Keratinocyte (primary cell): ENCODE results near the gene TMEM181. TPM values are rescaled to one million over a fixed set of nuclear protein-coding genes. Genes with fewer than 3 reads are reported as not detected.

Experiments used
- DNase-seq: peaks from one replicate; pipeline ENCODE4 v3.0.0-alpha.2; 2011; ENCODE audit warnings: low read depth, missing footprints, low spot score
- FAIRE-seq: peaks from 2 replicates; lab custom pipeline; 2011; peaks lifted over from hg19 to GRCh38; lab: Jason Lieb, UNC
- H2AFZ ChIP-seq: 2 replicates; pipeline ENCODE4 v1.6.0; 2012; ENCODE audit warnings: low read length, control low read depth, inconsistent platforms; ENCODE audit not compliant: control insufficient read depth
- H3K27ac ChIP-seq: 2 replicates; pipeline ENCODE4 v1.5.1; 2011; ENCODE audit warnings: low read length; ENCODE audit not compliant: control insufficient read depth, insufficient read depth
- H3K27me3 ChIP-seq: 3 replicates; pipeline ENCODE4 v1.6.0; 2011; ENCODE audit warnings: low read length; ENCODE audit not compliant: control insufficient read depth, insufficient read depth; ENCODE audit errors: extremely low read depth
- H3K36me3 ChIP-seq, 2 experiments: 2 replicates in 1 of 2; 3 replicates in 1 of 2; pipeline ENCODE4 v1.5.1; 2011; ENCODE audit warnings: low read length in 2 of 2, mild to moderate bottlenecking in 1 of 2; ENCODE audit not compliant: control insufficient read depth in 2 of 2, insufficient read depth in 2 of 2; ENCODE audit errors: extremely low read depth in 1 of 2
- H3K4me1 ChIP-seq: 3 replicates; pipeline ENCODE4 v1.5.1; 2011; ENCODE audit warnings: low read length; ENCODE audit not compliant: control insufficient read depth, insufficient read depth; ENCODE audit errors: extremely low read depth
- H3K4me2 ChIP-seq: 3 replicates; pipeline ENCODE4 v1.6.0; 2011; ENCODE audit warnings: low read depth, low read length; ENCODE audit not compliant: control insufficient read depth, insufficient read depth; ENCODE audit errors: extremely low read depth
- H3K4me3 ChIP-seq, 3 experiments: fragments of 200-600 bp in 1 of 3; sonication (generic) in 1 of 3; 2 replicates in 2 of 3; 3 replicates in 1 of 3; pipeline ENCODE4 v1.5.1; 2011 to 2016; ENCODE audit warnings: low read length in 3 of 3, mild to moderate bottlenecking in 3 of 3, control low read depth in 2 of 3, inconsistent platforms in 1 of 3, low read depth in 1 of 3, mixed read lengths in 1 of 3, mixed run types in 1 of 3, moderate library complexity in 1 of 3; ENCODE audit not compliant: control insufficient read depth in 2 of 3, insufficient read depth in 2 of 3; ENCODE audit errors: extremely low read depth in 1 of 3
- H3K79me2 ChIP-seq: 2 replicates; pipeline ENCODE4 v1.6.0; 2012; ENCODE audit warnings: low read length; ENCODE audit not compliant: control insufficient read depth, insufficient read depth
- H3K9ac ChIP-seq: 3 replicates; pipeline ENCODE4 v1.6.0; 2011; ENCODE audit warnings: low read length; ENCODE audit not compliant: control insufficient read depth, insufficient read depth; ENCODE audit errors: extremely low read depth
- H3K9me1 ChIP-seq: 3 replicates; pipeline ENCODE4 v1.6.0; 2011; ENCODE audit warnings: low read length; ENCODE audit not compliant: control insufficient read depth, insufficient read depth; ENCODE audit errors: extremely low read depth
- H3K9me3 ChIP-seq: 2 replicates; pipeline ENCODE4 v1.5.1; 2012; ENCODE audit warnings: low read depth, low read length; ENCODE audit not compliant: control insufficient read depth
- H4K20me1 ChIP-seq: 3 replicates; pipeline ENCODE4 v1.6.0; 2011; ENCODE audit warnings: low read length; ENCODE audit not compliant: control insufficient read depth, insufficient read depth; ENCODE audit errors: extremely low read depth
- dilution Hi-C: fragments of 300-500 bp; cut with MboI; formaldehyde crosslinking; loops from one replicate; pipeline ENCODE4 v1.7.0; 2020; ENCODE audit warnings: low sequenced_read_pairs; ENCODE audit not compliant: extremely low pct_ligation_motif_present
- polyA plus RNA-seq, 5 experiments: library from polyadenylated mRNA; depleted of rRNA in 3 of 5; stranded (reverse) in 3 of 5; stranded (forward) in 1 of 5; unstranded in 1 of 5; fragments of >200 nt; gene quantifications; 1 replicate in 1 of 5; 2 replicates in 3 of 5; 3 replicates in 1 of 5; pipeline versions ENCODE4 v1.2.1 to v1.2.3, GENCODE V29; 2011 to 2012; ENCODE audit warnings: missing spikeins in 2 of 5, low read depth in 1 of 5, low replicate concordance in 1 of 5
- TF ChIP-seq, protein P1 (sequence below), 3 experiments: IDR thresholded peaks in 1 of 3; conservative IDR thresholded peaks in 1 of 3; optimal IDR thresholded peaks in 1 of 3; 2 replicates in 2 of 3; 3 replicates in 1 of 3; pipeline versions ENCODE3 to v1.5.1; 2011; ENCODE audit warnings: low read length in 3 of 3, mild to moderate bottlenecking in 3 of 3, moderate library complexity in 2 of 3, control low read depth in 1 of 3, inconsistent platforms in 1 of 3; ENCODE audit not compliant: insufficient read depth in 2 of 3; ENCODE audit errors: extremely low read depth in 1 of 3

The TMEM181 gene
- polyA plus RNA-seq, 1 donor (not counting 4 experiments of a cell fraction or from before 2014, with no cell fraction given): 31.9 TPM

DNA sequence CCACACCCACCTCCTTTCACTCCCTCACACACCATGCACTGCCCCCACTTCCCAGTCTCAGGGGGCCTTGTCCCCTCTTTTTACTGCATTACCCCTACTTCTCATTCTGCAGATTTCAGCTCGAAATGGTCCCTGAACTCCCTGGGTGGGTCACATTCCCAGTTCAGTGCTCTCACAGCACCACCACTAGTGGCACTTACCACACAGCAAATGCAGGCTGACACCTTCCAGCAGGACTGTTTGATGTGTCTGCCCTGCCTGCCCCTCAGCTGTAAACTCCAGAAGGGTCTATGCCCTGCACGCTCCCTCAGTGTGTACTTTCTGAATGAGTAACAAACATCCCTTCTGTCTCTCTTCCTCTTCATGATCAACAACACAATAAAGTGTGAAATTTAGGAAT is 80.6 kb downstream of the TMEM181 start:
- Histone ChIP-seq H3K4me3 (no peak overlapping the region), H3K27ac (no peak overlapping the region), H2AFZ (no peak overlapping the region), H3K36me3 (peaks cover 21% of the 10 kb centered on the region in 2 experiments), H4K20me1 (peaks cover 12% of the 10 kb centered on the region), H3K4me2 (no peak overlapping the region), H3K9ac (no peak overlapping the region), H3K27me3 (no peaks in the 10 kb centered on the region), H3K4me1 (peaks cover 21% of the 10 kb centered on the region), H3K79me2 (peaks cover 58% of the 10 kb centered on the region), H3K9me3 (no peaks in the 10 kb centered on the region), H3K9me1 (no peaks in the 10 kb centered on the region)
- dilution Hi-C loops: no loop called here
- FAIRE-seq (no peak), DNase-seq (no peak)
- TF ChIP-seq, protein P1, sequence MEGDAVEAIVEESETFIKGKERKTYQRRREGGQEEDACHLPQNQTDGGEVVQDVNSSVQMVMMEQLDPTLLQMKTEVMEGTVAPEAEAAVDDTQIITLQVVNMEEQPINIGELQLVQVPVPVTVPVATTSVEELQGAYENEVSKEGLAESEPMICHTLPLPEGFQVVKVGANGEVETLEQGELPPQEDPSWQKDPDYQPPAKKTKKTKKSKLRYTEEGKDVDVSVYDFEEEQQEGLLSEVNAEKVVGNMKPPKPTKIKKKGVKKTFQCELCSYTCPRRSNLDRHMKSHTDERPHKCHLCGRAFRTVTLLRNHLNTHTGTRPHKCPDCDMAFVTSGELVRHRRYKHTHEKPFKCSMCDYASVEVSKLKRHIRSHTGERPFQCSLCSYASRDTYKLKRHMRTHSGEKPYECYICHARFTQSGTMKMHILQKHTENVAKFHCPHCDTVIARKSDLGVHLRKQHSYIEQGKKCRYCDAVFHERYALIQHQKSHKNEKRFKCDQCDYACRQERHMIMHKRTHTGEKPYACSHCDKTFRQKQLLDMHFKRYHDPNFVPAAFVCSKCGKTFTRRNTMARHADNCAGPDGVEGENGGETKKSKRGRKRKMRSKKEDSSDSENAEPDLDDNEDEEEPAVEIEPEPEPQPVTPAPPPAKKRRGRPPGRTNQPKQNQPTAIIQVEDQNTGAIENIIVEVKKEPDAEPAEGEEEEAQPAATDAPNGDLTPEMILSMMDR (optimal IDR thresholded peaks at IDR 0.05 in 1 of 3, IDR thresholded peaks at IDR 0.05 in 1 of 3, conservative IDR thresholded peaks at IDR 0.05 in 1 of 3; ENCODE audit: extremely low read depth in 1 of 3, insufficient read depth in 2 of 3, low read length in 3 of 3): no peak

DNA sequence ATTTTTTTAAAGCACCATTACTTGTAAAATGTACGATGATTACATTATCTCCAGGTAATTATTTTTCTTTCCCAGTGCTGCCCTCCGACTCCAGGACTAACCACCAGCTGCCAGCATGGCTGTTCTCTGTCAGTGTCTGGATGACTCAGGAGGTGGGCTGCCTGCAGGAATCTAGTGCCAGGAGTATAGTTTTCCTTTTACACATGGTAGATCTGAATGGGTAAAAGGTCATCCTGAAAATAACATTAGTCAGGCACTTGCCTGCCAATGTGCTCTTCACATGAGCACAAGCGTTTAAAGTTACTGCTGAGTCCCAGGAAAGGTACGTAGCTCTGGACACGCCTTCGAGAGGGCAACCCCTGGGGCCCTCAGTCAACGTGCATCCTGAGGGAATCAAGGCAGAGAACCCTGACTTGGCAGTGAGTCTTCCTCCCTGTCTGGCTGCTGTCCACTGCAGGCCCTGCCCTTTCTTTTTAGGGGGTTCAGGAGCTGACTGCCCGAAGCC is 82.3 kb downstream of the TMEM181 start:
- Histone ChIP-seq H3K36me3 (peaks cover 13 to 17% of the 10 kb centered on the region in 2 experiments), H3K9me1 (no peaks in the 10 kb centered on the region), H3K27ac (peak overlapping the region; percentile 90), H2AFZ (no peak overlapping the region), H4K20me1 (peaks cover 12% of the 10 kb centered on the region), H3K27me3 (no peaks in the 10 kb centered on the region), H3K4me3 (peak overlapping the region in 2 of 3 experiments; percentile 67 to 77), H3K4me2 (peak overlapping the region; percentile 52), H3K9ac (peak overlapping the region; percentile 96), H3K9me3 (no peaks in the 10 kb centered on the region), H3K4me1 (peaks cover 37% of the 10 kb centered on the region), H3K79me2 (peaks cover 58% of the 10 kb centered on the region)
- DNase-seq: peak; percentile 44
- dilution Hi-C loops: no loop called here
- TF ChIP-seq, protein P1 (optimal IDR thresholded peaks at IDR 0.05 in 1 of 3, IDR thresholded peaks at IDR 0.05 in 1 of 3, conservative IDR thresholded peaks at IDR 0.05 in 1 of 3; ENCODE audit: extremely low read depth in 1 of 3, insufficient read depth in 2 of 3, low read length in 3 of 3): no peak
- FAIRE-seq: peak; percentile 63
